Neuronal stem cell (in vitro differentiated cells): ENCODE results near the gene SLC35A5.

ENCODE experiments used
- DNase-seq: peaks from one replicate; pipeline ENCODE4 v3.0.0-alpha.2; 2013; ENCODE audit warnings: low spot score
- H2AFZ ChIP-seq: one replicate; pipeline ENCODE4 v1.6.1; 2013; ENCODE audit warnings: mild to moderate bottlenecking, low read length, inconsistent platforms
- H2AK5ac ChIP-seq: 2 replicates; pipeline ENCODE4 v1.6.1; 2013; ENCODE audit warnings: low read depth, mild to moderate bottlenecking, inconsistent platforms, low read length, moderate library complexity, mixed read lengths
- H2BK120ac ChIP-seq: 2 replicates; pipeline ENCODE4 v1.6.1; 2013; ENCODE audit warnings: low read depth, mild to moderate bottlenecking, inconsistent platforms, low read length, moderate library complexity, mixed read lengths
- H2BK12ac ChIP-seq: one replicate; pipeline ENCODE4 v1.6.1; 2013; ENCODE audit warnings: low read length, inconsistent platforms
- H2BK15ac ChIP-seq: 2 replicates; pipeline ENCODE4 v1.6.1; 2013; ENCODE audit warnings: mild to moderate bottlenecking, low read length, inconsistent platforms, mixed read lengths
- H2BK5ac ChIP-seq: one replicate; pipeline ENCODE4 v1.6.1; 2013; ENCODE audit warnings: inconsistent platforms, mild to moderate bottlenecking, low read length, moderate library complexity
- H3K14ac ChIP-seq: one replicate; pipeline ENCODE4 v1.6.1; 2013; ENCODE audit warnings: low read length, inconsistent platforms
- H3K18ac ChIP-seq: 2 replicates; pipeline ENCODE4 v1.6.1; 2013; ENCODE audit warnings: low read length, inconsistent platforms
- H3K23ac ChIP-seq: 2 replicates; pipeline ENCODE4 v1.6.1; 2013; ENCODE audit warnings: low read depth, mild to moderate bottlenecking, mixed read lengths, low read length, inconsistent platforms; ENCODE audit not compliant: poor library complexity
- H3K27ac ChIP-seq: replicated peaks from 3 replicates; pipeline ENCODE4 v1.5.1; 2013; ENCODE audit warnings: low read length, inconsistent platforms
- H3K27me3 ChIP-seq, 3 experiments: 2 replicates each; pipeline ENCODE4 v1.6.1; 2013; ENCODE audit warnings: low read length in 3 of 3, mild to moderate bottlenecking in 2 of 3, inconsistent platforms in 1 of 3, low read depth in 1 of 3, mixed read lengths in 1 of 3, moderate library complexity in 1 of 3; ENCODE audit not compliant: control insufficient read depth in 3 of 3, insufficient read depth in 3 of 3
- H3K36me3 ChIP-seq, 2 donors: replicated peaks in 1 of 2; 2 replicates each; pipeline ENCODE4 v1.6.1; 2013; ENCODE audit warnings: low read length in 2 of 2; ENCODE audit not compliant: control insufficient read depth in 2 of 2, insufficient read depth in 2 of 2
- H3K4ac ChIP-seq: 2 replicates; pipeline ENCODE4 v1.6.1; 2013; ENCODE audit warnings: inconsistent platforms, mild to moderate bottlenecking, low read length, moderate library complexity
- H3K4me1 ChIP-seq, 2 donors: 1 replicate in 1 of 2; 2 replicates in 1 of 2; pipeline ENCODE4 v1.6.1; 2013; ENCODE audit warnings: low read length in 2 of 2, low read depth in 1 of 2; ENCODE audit not compliant: control insufficient read depth in 2 of 2, insufficient read depth in 1 of 2
- H3K4me2 ChIP-seq: one replicate; pipeline ENCODE4 v1.6.1; 2013; ENCODE audit warnings: mild to moderate bottlenecking, low read length, inconsistent platforms; ENCODE audit not compliant: insufficient read depth, poor library complexity, severe bottlenecking
- H3K4me3 ChIP-seq, 2 donors: 2 replicates each; pipeline ENCODE4 v1.5.1; 2013; ENCODE audit warnings: low read length in 2 of 2, mild to moderate bottlenecking in 2 of 2, inconsistent platforms in 1 of 2, moderate library complexity in 1 of 2
- H3K79me1 ChIP-seq: one replicate; pipeline ENCODE4 v1.6.1; 2013; ENCODE audit warnings: low read depth, mild to moderate bottlenecking, inconsistent platforms, low read length, moderate library complexity
- H3K9ac ChIP-seq: one replicate; pipeline ENCODE4 v1.6.1; 2013; ENCODE audit warnings: mild to moderate bottlenecking, low read depth, low read length, inconsistent platforms; ENCODE audit not compliant: poor library complexity
- H3K9me3 ChIP-seq, 2 donors: replicated peaks in 1 of 2; 2 replicates each; pipeline versions ENCODE3 to v1.6.1; 2013; ENCODE audit warnings: low read length in 2 of 2, mild to moderate bottlenecking in 2 of 2, inconsistent platforms in 1 of 2, low read depth in 1 of 2, mixed read lengths in 1 of 2, moderate library complexity in 1 of 2; ENCODE audit not compliant: control insufficient read depth in 2 of 2, insufficient read depth in 1 of 2
- H4K8ac ChIP-seq: one replicate; pipeline ENCODE4 v1.6.1; 2013; ENCODE audit warnings: low read depth, mild to moderate bottlenecking, inconsistent platforms, low read length, moderate library complexity
- H4K91ac ChIP-seq: one replicate; pipeline ENCODE4 v1.6.1; 2013; ENCODE audit warnings: low read length, low read depth, mild to moderate bottlenecking, inconsistent platforms; ENCODE audit not compliant: poor library complexity
- WGBS, 2 donors: extraction: QIAGEN DNeasy Blood & Tissue Kit; methylation state at CpG; one replicate each; pipeline ENCODE4 v1.1.7; 2013; ENCODE audit warnings: missing lambda C conversion rate in 2 of 2, mixed read lengths in 1 of 2; ENCODE audit not compliant: insufficient read length in 2 of 2, insufficient replicate concordance in 1 of 2; ENCODE audit errors: extremely low coverage in 2 of 2; 5-methylcytosine and 5-hydroxymethylcytosine counted together

The SLC35A5 gene

DNA sequence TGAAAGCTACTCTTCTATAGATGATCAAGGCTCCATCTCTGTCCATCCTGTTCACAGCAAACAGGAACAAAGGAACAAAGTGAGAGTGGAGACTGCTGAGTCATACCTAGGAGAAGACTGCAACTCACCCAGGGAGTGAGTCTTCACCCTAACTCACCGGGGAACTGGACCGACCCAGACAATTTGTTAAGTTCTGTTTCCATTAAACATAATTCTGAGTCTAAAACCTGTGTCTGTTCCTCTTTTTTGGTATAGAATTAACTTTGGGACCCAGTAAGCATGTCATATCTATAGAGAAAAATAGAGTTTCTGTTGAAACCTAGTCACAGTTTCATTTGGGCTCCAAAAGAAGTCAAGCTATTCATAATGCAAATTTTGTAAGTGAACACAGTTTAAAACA, 57.5 kb downstream of the SLC35A5 start:
- Histone ChIP-seq H3K23ac (no peak overlapping the region), H3K4me1 (peaks cover 0 to 2% of the 10 kb centered on the region in 2 donors), H2BK120ac (no peak overlapping the region), H2BK12ac (no peak overlapping the region), H2BK5ac (no peak overlapping the region), H3K18ac (no peak overlapping the region), H3K9ac (no peak overlapping the region), H4K8ac (no peak overlapping the region), H3K4me2 (no peak overlapping the region), H3K14ac (no peak overlapping the region), H3K79me1 (no peaks in the 10 kb centered on the region), H4K91ac (no peak overlapping the region), H3K27me3 (no peaks in the 10 kb centered on the region), H3K4ac (no peak overlapping the region), H2AK5ac (no peak overlapping the region), H3K27ac (no peak overlapping the region), H3K36me3 (peaks cover 0 to 60% of the 10 kb centered on the region in 2 donors), H2BK15ac (no peak overlapping the region), H3K9me3 (peaks cover 0 to 4% of the 10 kb centered on the region in 2 donors), H3K4me3 (no peak overlapping the region), H2AFZ (no peak overlapping the region)
- no peak for DNase-seq
- no CpG with 5 or more reads among the region's 2 CpGs for WGBS, 2 donors

DNA sequence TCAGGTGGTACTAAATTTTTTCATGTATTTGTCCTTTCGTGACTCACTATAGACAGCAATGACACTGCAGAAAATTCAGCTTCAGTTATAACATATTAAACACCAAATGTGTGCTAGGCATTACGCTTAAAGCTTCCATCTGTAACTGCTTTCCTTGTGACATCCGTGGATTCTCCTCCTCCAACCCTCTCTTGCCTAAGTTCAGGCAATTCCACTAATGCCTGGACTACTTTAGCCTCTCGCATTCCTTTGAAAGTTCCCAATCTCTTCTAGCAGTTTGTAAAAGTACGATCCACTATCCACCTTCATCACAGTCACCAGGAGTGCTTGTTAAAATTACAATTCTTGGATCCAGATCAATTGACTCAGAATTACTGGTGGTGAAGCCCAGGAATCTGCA, 61.4 kb downstream of the SLC35A5 start:
- no peaks in the 10 kb centered on the region for H3K27me3 ChIP-seq
- no peak overlapping the region for H4K8ac ChIP-seq
- H3K79me1 ChIP-seq: no peaks in the 10 kb centered on the region
- WGBS, 2 donors: no CpG with 5 or more reads among the region's 5 CpGs
- H3K18ac ChIP-seq: no peak overlapping the region
- H2BK15ac ChIP-seq: no peak overlapping the region
- H3K9ac ChIP-seq: no peak overlapping the region
- H3K27ac ChIP-seq: no peak overlapping the region
- no peak overlapping the region for H3K23ac ChIP-seq
- no peak overlapping the region for H2BK120ac ChIP-seq
- no peak for DNase-seq
- no peak overlapping the region for H3K4me3 ChIP-seq
- H3K36me3 ChIP-seq: peaks cover 0 to 45% of the 10 kb centered on the region in 2 donors
- H2BK5ac ChIP-seq: no peak overlapping the region
- H3K4ac ChIP-seq: no peak overlapping the region
- no peaks in the 10 kb centered on the region for H3K4me1 ChIP-seq
- no peak overlapping the region for H3K4me2 ChIP-seq
- peaks cover 0 to 4% of the 10 kb centered on the region in 2 donors for H3K9me3 ChIP-seq
- no peak overlapping the region for H2AK5ac ChIP-seq
- H3K14ac ChIP-seq: no peak overlapping the region
- H4K91ac ChIP-seq: no peak overlapping the region
- no peak overlapping the region for H2AFZ ChIP-seq
- H2BK12ac ChIP-seq: no peak overlapping the region

DNA sequence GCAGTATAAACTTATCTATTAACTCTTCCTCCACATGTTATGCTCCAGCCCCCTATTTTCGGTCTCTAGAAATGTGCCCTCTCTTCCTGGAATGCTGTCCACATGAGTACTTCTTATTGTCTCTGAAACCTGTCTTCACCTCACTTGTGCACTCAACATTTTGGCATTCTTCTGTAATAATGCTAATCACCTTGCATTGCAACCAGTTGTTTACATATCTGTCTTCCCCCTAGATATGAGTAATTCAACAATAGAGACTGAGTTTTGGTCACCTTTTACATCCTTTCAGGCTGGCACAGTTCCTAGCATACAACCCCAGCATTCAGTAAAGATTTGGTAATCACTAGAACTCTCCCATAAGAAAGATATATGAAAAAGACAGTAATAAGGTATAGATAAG, 61.9 kb downstream of the SLC35A5 start:
- Histone ChIP-seq H3K23ac (no peak overlapping the region), H4K8ac (no peak overlapping the region), H3K4me2 (no peak overlapping the region), H3K18ac (no peak overlapping the region), H3K27ac (no peak overlapping the region), H3K14ac (no peak overlapping the region), H3K4ac (no peak overlapping the region), H2BK12ac (no peak overlapping the region), H2BK15ac (no peak overlapping the region), H3K4me3 (no peak overlapping the region), H2AFZ (no peak overlapping the region), H3K9ac (no peak overlapping the region), H3K79me1 (no peaks in the 10 kb centered on the region), H3K4me1 (no peaks in the 10 kb centered on the region), H2BK120ac (no peak overlapping the region), H3K27me3 (no peaks in the 10 kb centered on the region), H4K91ac (no peak overlapping the region), H3K9me3 (peaks cover 0 to 4% of the 10 kb centered on the region in 2 donors), H3K36me3 (peaks cover 0 to 45% of the 10 kb centered on the region in 2 donors), H2BK5ac (no peak overlapping the region), H2AK5ac (no peak overlapping the region)
- DNase-seq: no peak
- no CpG with 5 or more reads among the region's 1 CpG for WGBS, 2 donors

DNA sequence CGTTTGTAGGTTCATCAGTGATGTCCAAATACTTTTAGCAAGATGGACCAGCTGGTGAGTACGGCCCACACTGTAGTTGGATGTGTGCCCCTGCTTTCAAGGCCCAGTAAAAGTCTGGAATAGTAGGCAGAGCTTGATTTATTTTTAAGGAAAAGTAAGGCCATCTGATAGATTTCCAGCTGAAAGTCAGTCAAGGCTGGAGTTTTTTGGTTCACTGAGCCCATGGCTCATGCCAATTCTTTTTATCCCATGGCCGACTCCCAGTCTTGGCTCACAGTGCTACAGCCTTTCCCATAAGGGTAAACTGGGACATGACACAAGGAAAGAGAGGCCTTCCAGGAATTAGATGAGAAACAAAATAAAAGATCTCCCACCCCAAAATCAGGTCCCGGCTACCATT, 65.6 kb downstream of the SLC35A5 start:
- no peak overlapping the region for H4K91ac ChIP-seq
- H3K9me3 ChIP-seq: no peaks in the 10 kb centered on the region
- H3K27ac ChIP-seq: no peak overlapping the region
- no peak overlapping the region for H2BK12ac ChIP-seq
- no peak overlapping the region for H2AK5ac ChIP-seq
- no peak overlapping the region for H3K4ac ChIP-seq
- no peak overlapping the region for H3K4me3 ChIP-seq
- no peak overlapping the region for H3K23ac ChIP-seq
- H3K79me1 ChIP-seq: no peaks in the 10 kb centered on the region
- H3K4me2 ChIP-seq: no peak overlapping the region
- H3K4me1 ChIP-seq: peaks cover 1 to 6% of the 10 kb centered on the region in 2 donors
- no peak overlapping the region for H3K9ac ChIP-seq
- DNase-seq: no peak
- H3K18ac ChIP-seq: no peak overlapping the region
- H3K14ac ChIP-seq: no peak overlapping the region
- WGBS, 2 donors: no CpG with 5 or more reads among the region's 4 CpGs
- no peak overlapping the region for H2AFZ ChIP-seq
- no peak overlapping the region for H2BK5ac ChIP-seq
- H4K8ac ChIP-seq: no peak overlapping the region
- H2BK15ac ChIP-seq: no peak overlapping the region
- H3K36me3 ChIP-seq: peaks cover 0 to 52% of the 10 kb centered on the region in 2 donors
- no peak overlapping the region for H2BK120ac ChIP-seq
- H3K27me3 ChIP-seq: no peaks in the 10 kb centered on the region
